EH (cell line): Measurements from ENCODE around the gene RFC5.
"Not testable (repeated sequence)": the region's sequence is repeated elsewhere in the genome, so short reads cannot be mapped to it uniquely, and the experiment has no call there.

Experiments used
- DNase-seq: peaks from one replicate; pipeline ENCODE4 v3.0.0-alpha.2; 2015; ENCODE audit warnings: low read depth

Gene RFC5

GRCh38 chr12:118052324-118053070, 36.0 kb downstream of the RFC5 start:
- DNase-seq: peak; percentile 99

GRCh38 chr12:118053071-118053985, 36.8 kb downstream of the RFC5 start:
- DNase-seq: peak; percentile 69

- DNase-seq: peak; percentile 45
Observed at GRCh38 chr12:118055144-118055557, 38.6 kb downstream of the RFC5 start.

- no peak for DNase-seq
Observed at GRCh38 chr12:118055865-118056773, 39.6 kb downstream of the RFC5 start.

- DNase-seq: no peak
Observed at GRCh38 chr12:118058227-118058626, 41.7 kb downstream of the RFC5 start.

- DNase-seq: no peak
Observed at GRCh38 chr12:118058881-118059280, 42.4 kb downstream of the RFC5 start.

- DNase-seq: peak; percentile 80
Observed at GRCh38 chr12:118059341-118060191, 43.1 kb downstream of the RFC5 start.

- peak; percentile 55 for DNase-seq
Observed at GRCh38 chr12:118060301-118061010, 44.0 kb downstream of the RFC5 start.

- peak; percentile 70 for DNase-seq
Observed at GRCh38 chr12:118061011-118061872, 44.7 kb downstream of the RFC5 start, which contains the start of gene WSB2. Gene WSB2, minus strand, starts transcription at chr12:118061179. Its CDS starts 131 bp downstream, at chr12:118061048.

GRCh38 chr12:118061873-118062843, 45.7 kb downstream of the RFC5 start:
- peak; percentile 80 for DNase-seq

GRCh38 chr12:118063576-118064391, 47.3 kb downstream of the RFC5 start:
- peak; percentile 43 for DNase-seq

- DNase-seq: no peak
Observed at GRCh38 chr12:118064608-118065007, 48.1 kb downstream of the RFC5 start.

- no peak for DNase-seq
Observed at GRCh38 chr12:118065380-118065779, 48.9 kb downstream of the RFC5 start.

- DNase-seq: no peak
Observed at GRCh38 chr12:118068445-118068844, 51.9 kb downstream of the RFC5 start.

GRCh38 chr12:118070650-118071049, 54.1 kb downstream of the RFC5 start:
- DNase-seq: no peak

GRCh38 chr12:118073768-118074167, 57.3 kb downstream of the RFC5 start:
- DNase-seq: no peak

- not testable (repeated sequence) for DNase-seq
Observed at GRCh38 chr12:118081521-118081920, 65.0 kb downstream of the RFC5 start.
